Right forelimb (tissue), 1 donor: ENCODE results near the gene HADH.

Source experiments
- DNase-seq: peaks from one replicate; pipeline ENCODE4 v3.0.0-alpha.2; 2018

Gene HADH

DNA sequence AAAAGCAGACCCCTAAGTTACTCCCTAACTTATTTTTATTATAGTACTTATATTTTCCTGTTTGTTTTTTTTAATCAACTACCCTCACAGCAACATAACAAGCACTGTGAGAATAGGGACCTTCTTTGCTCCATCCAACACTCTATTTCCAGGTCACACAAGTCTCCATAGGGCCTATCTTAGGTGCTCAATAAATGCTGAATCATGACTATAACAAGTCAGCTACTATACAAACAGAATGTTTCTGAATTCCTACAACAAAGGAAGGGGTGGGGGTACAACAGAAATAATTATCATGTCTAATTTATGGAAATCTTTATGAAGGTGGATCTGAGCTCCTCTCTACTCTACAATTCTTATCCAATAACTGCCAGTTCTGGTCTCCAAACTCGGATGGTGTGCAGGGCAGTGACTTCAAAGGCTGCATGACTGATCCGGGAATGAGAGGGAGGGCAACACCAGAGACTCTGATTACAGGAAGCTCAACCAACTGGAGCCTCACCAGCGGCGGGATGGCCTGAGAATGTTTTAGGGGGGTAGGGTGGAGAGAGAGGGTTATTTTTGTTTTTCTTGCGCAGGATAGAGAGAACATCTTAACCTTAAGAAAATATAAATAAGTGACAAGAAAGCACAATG, 71.1 kb downstream of the HADH start:
- no peak for DNase-seq

DNA sequence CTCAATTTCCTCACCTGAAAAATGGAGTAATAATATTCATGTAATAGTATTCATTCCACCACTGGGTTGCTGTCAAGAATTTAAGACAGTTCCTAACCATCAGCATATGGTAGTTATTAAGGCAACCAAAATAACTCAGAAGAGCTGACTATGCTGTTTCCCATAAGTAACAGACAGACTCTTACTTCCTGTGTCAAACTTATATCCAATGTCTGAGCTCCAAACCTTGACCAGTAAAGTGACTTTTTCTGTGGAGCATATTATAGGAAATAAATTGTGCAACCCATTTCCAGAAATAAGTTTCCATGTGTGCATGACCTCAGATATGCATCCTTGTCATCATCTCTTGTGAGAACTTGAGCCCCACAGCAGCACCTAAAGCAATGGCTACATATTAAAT, 78.8 kb downstream of the HADH start:
- DNase-seq: no peak

DNA sequence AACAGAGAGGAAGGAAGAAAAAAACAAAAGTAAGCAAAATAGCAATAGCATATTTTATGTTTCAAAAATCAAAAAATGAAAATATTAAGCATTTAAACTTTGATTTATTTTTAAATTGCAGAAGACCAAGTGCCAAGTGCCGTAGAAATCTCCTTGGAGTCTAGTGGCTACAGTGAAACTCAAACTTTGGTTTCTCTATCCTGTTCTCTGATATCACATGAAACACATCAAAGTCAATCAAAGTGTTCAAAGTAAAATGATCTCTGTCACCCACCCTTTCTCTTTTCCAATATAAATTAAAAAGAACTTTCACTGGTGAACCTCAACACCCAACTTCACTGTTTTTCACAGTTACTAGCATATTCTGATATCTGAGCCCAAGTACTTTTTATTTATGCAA, 81.1 kb downstream of the HADH start:
- no peak for DNase-seq

DNA sequence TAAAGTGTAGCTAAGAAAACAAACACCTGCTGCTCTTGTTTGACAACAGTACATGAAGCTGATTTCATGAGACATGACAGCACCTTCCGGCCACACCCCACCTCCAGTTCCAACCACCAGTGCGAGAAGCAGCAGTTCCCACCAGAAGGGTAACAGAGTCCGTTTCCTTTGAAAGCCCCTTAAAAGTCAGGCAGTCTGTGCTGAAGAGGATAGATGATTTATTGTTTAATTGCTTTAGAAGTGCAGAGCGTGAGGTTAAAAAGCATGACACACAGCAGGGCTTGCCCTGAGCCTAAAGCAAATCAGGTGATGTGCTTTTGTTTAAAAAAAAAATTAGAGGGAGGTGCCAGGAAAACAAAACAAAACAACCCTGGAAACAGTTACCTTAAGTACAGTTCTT, 82.6 kb downstream of the HADH start:
- DNase-seq: no peak

DNA sequence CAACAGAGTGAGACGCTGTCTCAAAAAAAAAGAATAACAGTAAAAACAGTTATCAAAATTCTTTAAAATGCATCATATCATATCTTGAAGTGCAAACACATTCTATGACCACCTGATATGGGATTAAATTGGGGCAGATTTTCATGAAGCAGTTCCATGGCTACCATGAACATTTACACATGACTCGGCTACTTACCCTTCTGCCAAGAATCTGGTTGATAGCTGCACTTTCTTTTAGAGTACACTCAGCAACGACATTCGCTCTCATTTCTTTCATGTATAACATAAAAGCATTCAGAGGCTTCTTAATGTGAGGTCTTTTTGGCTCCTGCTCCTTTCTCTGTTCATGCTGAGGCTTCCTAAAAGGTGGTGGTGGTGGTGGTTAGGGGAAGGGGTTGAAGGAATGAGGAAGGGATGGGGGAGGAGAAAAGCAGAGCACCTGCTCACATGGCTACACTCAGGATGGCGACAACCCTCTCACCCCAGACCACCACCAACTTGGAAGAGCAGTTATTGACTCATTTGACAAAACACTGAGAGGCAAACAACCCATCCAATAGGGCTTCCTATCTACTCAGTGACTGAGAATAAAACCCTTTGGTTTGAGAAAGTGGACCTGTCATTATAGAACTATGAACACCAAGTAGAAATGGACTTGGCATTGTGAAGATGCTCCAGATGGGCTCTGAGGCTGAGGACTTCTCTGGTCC, 88.5 kb downstream of the HADH start:
- DNase-seq: no peak

DNA sequence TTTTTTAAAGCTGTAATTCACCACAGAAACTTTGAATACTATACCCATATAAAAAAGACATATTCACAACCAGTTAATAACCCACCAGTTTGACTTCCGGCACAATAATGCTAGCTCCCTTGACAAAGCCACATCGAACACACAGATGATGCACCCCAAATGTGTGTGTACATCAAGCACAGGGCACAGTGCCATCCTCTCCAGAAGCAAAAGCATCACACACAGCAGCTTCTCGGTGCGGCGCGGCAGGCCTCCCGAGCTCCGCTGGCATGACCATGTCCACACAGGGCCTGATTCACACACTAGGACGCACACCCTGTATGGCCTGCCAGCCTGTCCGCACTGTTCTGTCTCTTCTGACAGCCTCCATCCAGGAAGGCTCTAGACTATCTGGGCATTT, 91.1 kb downstream of the HADH start:
- DNase-seq: no peak

DNA sequence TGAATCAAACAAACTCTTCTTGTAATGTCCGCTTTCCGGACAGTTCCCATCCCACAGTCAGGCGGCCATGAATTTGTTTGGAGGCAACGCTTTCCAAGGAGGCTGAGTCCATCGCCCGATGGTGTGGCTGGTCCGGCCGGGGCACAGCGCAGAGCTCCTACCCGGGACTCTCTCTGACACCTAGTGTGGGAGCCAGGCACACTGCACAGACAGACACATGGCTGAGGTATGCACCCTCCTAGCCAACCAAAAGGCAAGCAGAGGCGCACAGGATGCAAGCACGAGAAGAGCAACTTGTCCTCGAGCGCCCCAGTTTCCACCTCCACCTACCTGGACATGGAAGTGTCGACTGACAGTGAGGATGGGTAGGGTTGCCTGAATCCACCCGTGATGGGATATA, 91.6 kb downstream of the HADH start:
- no peak for DNase-seq
